GOT3 (cell line): Measurements from ENCODE around the gene GPATCH1.
"Not testable (repeated sequence)": the region's sequence is repeated elsewhere in the genome, so short reads cannot be mapped to it uniquely, and the experiment has no call there.

Experiments used
- DNase-seq: peaks from one replicate; lab custom pipeline; 2025; ENCODE audit warnings: mixed read lengths; lab: John Stamatoyannopoulos, UW

The GPATCH1 gene

GRCh38 chr19:33157906-33158305, 76.9 kb downstream of the GPATCH1 start:
- DNase-seq = no peak

GRCh38 chr19:33158365-33158764, 77.4 kb downstream of the GPATCH1 start:
- DNase-seq = no peak

DNA sequence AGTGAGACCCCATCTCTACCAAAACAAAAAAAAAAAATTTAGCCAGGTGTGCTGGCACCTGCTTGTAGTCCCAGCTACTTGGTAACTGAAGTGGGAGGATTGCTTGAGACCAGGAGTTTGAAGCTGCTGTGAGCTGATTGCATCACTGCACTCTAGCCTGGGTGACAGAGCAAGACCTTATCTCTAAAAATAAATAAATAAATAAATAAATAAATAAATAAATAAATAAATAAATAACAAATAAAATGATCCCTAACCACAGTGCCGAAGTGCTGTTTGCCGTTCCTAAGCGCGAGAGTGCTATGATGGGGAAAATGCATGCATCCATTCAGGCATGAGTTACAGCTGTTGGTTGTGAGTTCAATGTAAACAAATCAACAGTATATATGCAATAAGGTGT, 78.2 kb downstream of the GPATCH1 start:
- no peak for DNase-seq

GRCh38 chr19:33159893-33160292, 78.9 kb downstream of the GPATCH1 start:
- no peak for DNase-seq

DNA sequence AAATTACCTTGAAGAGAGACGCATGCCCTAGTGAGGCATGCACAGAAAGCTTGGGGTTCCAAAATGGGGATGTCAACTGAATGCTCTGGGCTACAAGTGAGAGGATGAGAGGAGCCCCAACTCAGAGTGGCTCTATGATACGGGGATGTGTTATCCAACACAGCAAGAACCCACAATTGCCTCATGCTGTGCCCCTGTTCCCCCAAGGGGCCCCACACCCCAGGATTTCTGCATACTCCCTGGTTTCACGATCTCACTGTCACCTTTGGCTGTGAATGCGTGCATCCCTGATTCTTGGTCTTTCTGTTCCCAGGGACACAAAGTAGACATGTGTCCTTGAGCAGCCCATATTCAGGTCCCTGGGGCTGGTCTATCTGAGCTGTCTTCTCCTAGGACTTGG, 80.2 kb downstream of the GPATCH1 start:
- no peak for DNase-seq

DNA sequence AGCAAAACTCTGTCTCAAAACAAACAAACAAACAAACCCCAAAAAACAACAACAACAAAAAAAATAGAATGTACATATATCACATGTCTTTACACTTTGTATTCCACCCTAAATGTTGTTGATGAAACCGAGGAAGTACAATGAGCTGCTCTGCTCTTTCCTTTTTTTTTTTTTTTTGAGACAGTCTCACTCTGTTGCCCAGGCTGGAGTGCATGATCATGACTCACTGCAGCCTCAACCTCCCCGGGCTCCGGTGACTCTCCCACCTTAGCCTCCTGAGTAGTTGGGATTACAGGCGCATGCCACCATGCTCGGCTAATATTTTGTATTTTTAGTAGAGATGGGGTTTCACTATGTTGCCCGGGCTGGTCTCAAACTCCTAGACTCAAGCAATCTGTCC, 82.5 kb downstream of the GPATCH1 start:
- DNase-seq = no peak

- DNase-seq = not testable (repeated sequence)
These were observed 85.1 kb downstream of the GPATCH1 start for GRCh38 chr19:33166037-33166436.

DNA sequence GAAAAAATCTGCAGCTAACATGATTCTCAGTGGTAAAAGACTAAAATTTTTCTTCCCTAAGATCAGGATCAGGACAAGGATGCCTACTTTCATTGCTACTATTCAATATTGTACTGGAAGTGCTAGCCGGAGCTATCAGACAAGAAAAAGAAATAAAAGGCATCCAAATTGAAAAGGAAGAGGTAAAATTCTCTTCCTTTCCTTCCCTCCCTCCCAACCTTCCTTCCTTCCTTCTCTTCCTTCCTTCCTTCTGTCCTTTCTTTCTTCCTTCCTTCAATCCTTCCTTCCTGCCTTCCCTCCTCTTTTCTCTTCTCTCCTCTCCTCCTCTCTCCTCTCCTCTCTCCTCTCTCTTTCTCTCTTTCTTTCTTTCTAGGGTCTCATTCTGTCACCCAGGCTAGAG, 86.5 kb downstream of the GPATCH1 start:
- DNase-seq = no peak

GRCh38 chr19:33168528-33168927, 87.5 kb downstream of the GPATCH1 start:
- no peak for DNase-seq

- DNase-seq = no peak
These were observed 90.3 kb downstream of the GPATCH1 start for GRCh38 chr19:33171222-33171795.

DNA sequence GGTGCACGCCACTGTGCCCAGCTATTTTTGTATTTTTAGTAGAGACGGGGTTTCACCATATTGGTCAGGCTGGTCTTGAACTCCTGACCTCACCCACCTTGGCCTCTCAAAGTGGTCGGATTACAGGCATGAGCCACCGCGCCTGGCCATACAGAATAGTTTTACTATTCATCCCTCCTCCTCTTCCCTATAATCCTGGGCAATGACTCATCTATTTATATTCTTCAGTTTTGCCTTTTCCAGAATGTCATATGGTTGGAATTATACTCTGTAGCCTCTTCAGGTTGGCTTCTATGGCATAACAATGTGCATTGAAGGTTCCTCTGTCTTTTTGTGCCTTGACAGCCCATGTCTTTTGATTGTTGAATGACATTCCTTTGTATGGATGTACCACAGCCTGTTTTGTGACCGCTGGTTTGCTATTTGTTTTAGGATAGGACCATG, 91.0 kb downstream of the GPATCH1 start:
- no peak for DNase-seq

- no peak for DNase-seq
These were observed 93.2 kb downstream of the GPATCH1 start for GRCh38 chr19:33174186-33174585.

DNA sequence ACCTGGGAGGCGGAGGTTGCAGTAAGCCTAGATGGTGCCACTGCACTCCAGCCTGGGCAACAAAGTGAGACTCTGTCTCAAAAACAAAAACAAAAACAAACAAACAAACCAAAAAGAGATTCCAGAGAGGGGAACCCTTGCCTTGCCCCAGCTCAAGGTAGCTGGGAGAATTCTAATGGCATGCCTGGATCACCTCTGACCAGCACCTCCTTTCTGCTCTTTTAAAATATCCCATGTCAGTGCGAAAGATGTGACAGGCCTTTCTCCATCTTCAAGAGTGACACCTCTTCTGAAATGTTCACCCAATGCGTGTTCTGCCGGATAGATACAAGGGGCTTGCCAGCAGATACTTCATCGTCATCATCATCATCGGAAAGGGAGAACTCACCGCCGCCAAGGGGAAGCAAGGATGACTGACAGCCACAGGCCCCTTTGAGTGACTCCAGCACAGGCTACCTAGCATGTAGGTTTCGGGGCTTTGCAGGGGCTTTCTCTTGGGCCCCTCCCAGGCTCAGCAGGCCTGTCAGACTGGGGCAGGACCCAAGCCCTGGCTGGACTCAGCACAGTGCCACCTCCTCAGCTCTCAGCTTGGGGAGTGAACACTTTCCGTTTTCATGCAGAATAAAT, 94.3 kb downstream of the GPATCH1 start:
- DNase-seq = no peak

- no peak for DNase-seq
These were observed 95.1 kb downstream of the GPATCH1 start for GRCh38 chr19:33175886-33176669.

DNA sequence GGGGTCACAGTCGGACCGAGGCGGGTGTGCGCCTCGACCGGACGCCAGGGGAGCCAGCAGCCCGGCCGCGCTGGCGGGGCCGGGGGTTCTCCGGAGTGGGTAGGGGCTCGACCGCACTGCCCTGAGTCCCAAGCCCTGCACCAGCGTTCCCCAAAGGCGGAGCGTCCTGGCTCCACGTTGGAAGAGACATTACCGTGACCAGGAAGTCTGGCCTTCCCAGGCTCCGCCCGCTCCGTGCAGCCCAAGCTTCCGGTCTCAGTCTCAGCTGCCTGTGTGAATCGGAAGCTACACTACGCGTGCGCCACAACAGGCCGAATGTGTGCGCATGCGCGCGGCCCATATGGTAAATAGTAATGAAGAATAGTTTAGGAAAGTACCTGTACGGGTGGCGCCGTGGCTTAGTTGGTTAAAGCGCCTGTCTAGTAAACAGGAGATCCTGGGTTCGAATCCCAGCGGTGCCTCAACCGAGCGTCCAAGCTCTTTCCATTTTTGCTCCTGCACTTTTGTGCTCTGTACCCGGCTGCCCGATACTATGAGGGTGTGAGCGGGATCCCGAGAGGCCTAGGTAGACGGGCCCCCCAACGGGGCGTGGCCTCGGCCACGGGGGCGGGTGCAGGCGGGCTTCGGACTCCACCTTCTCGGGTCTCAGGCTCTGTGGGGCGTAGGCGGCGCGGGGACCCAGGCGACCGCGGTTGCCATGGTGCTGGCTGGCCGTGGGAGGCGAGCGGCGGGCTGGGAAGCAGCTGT, 95.9 kb downstream of the GPATCH1 start:
- DNase-seq = peak; percentile 97

GRCh38 chr19:33177417-33177979, 96.5 kb downstream of the GPATCH1 start:
- DNase-seq = no peak
